PC-3 (cell line): ENCODE data around the gene PRKN. TPM values are rescaled to one million over a fixed set of nuclear protein-coding genes. Genes with fewer than 3 reads are reported as not detected.

Experiments
- ATAC-seq: fragments of 200-7000 bp; cut with Tn5 transposase; 2 replicates; pipeline ENCODE4 v1.9.1; 2020; ENCODE audit warnings: mild to moderate bottlenecking, moderate library complexity
- BruUV-seq: library from RNA; stranded (reverse); fragments of 400-500 nt; replicated peaks from 2 replicates; lab custom pipeline; 2021; lab: Mats Ljungman, UMichigan
- CTCF ChIA-PET: fragments of 300-600 bp; sonication (Branson Sonifier 250); formaldehyde crosslinking; loops from one replicate; lab custom pipeline; 2022; ENCODE audit warnings: antibody characterized with exemption; lab: Charles Lee
- POLR2A ChIA-PET: fragments of 300-600 bp; sonication (Branson Sonifier 250); formaldehyde crosslinking; loops from one replicate; lab custom pipeline; 2022; ENCODE audit warnings: antibody characterized with exemption; ENCODE audit not compliant: unreplicated experiment; lab: Charles Lee
- DNase-seq: peaks from one replicate; pipeline ENCODE4 v3.0.0-alpha.2; 2015
- H2AFZ ChIP-seq: fragments of 300-600 bp; sonication (generic); 2 replicates; pipeline ENCODE4 v1.6.0; 2016; ENCODE audit warnings: antibody characterized with exemption, low read length
- H3F3A ChIP-seq: fragments of 300-600 bp; sonication (generic); one replicate; pipeline ENCODE4 v1.6.0; 2017; ENCODE audit warnings: antibody characterized with exemption, low read length, control low read depth, mild to moderate bottlenecking; ENCODE audit not compliant: unreplicated experiment
- H3K27ac ChIP-seq: fragments of 300-600 bp; sonication (generic); 2 replicates; pipeline ENCODE4 v1.5.1; 2016; ENCODE audit warnings: mild to moderate bottlenecking, low read length
- H3K27me3 ChIP-seq: fragments of 300-600 bp; sonication (generic); 2 replicates; pipeline ENCODE4 v1.6.1; 2016; ENCODE audit warnings: low read length, mixed read lengths
- H3K36me3 ChIP-seq: fragments of 300-600 bp; sonication (generic); 2 replicates; pipeline ENCODE4 v1.6.1; 2016; ENCODE audit warnings: low read depth, mixed run types, low read length, mixed read lengths
- H3K4me1 ChIP-seq: fragments of 300-600 bp; sonication (generic); 2 replicates; pipeline ENCODE4 v1.5.1; 2016; ENCODE audit warnings: low read length; ENCODE audit not compliant: insufficient read depth
- H3K4me2 ChIP-seq: fragments of 300-600 bp; sonication (generic); 2 replicates; pipeline ENCODE4 v1.6.0; 2016; ENCODE audit warnings: low read length
- H3K4me3 ChIP-seq: fragments of 300-600 bp; sonication (generic); 2 replicates; pipeline ENCODE4 v1.5.1; 2016; ENCODE audit warnings: mild to moderate bottlenecking, low read length, mixed read lengths
- H3K79me2 ChIP-seq: fragments of 300-600 bp; sonication (generic); 2 replicates; pipeline ENCODE4 v1.6.1; 2017; ENCODE audit warnings: low read length, mixed read lengths
- H3K9ac ChIP-seq: fragments of 300-600 bp; sonication (generic); 2 replicates; pipeline ENCODE4 v1.6.0; 2016; ENCODE audit warnings: mild to moderate bottlenecking, low read length
- H3K9me2 ChIP-seq: fragments of 300-600 bp; sonication (generic); replicated peaks from 2 replicates; pipeline ENCODE4 v1.6.1; 2016; ENCODE audit warnings: mixed run types, low read length, mixed read lengths
- H3K9me3 ChIP-seq: fragments of 300-600 bp; sonication (generic); 2 replicates; pipeline ENCODE4 v1.6.1; 2016; ENCODE audit warnings: low read length, mixed read lengths
- H4K20me1 ChIP-seq: fragments of 300-600 bp; sonication (generic); 2 replicates; pipeline ENCODE4 v1.6.1; 2016; ENCODE audit warnings: low read length, mixed read lengths
- EZH2 ChIP-seq: fragments of 300-600 bp; sonication (generic); IDR thresholded peaks from one replicate; pipeline ENCODE4 v1.6.1; 2017; ENCODE audit warnings: antibody characterized with exemption, mild to moderate bottlenecking, low read length; ENCODE audit not compliant: unreplicated experiment
- EZH2phosphoT487 ChIP-seq: fragments of 300-600 bp; sonication (generic); IDR thresholded peaks from 2 replicates; pipeline ENCODE4 v1.6.1; 2018; ENCODE audit warnings: mild to moderate bottlenecking, antibody characterized with exemption, low read length, borderline replicate concordance
- intact Hi-C: fragments of 100-400 bp; cut with micrococcal nuclease; formaldehyde crosslinking; loops from 2 replicates; pipeline ENCODE4 v1.9.0; 2023
- total RNA-seq: library from RNA; depleted of rRNA; stranded (reverse); fragments of >200 nt; gene quantifications from 2 replicates; pipeline ENCODE4 v1.2.3, GENCODE V29; 2014
- TF ChIP-seq, protein P1 (sequence below): fragments of 300-600 bp; sonication (generic); conservative IDR thresholded peaks from 2 replicates; pipeline ENCODE4 v1.5.1; 2017; ENCODE audit warnings: antibody characterized with exemption, low read depth, mild to moderate bottlenecking, low read length

Gene PRKN
- total RNA-seq, 1 experiment from 2014 or later, result not detected

GRCh38 chr6:161607696-161608297 is 1119.8 kb downstream of the PRKN start:
- POLR2A ChIA-PET, result no interaction called here

DNA sequence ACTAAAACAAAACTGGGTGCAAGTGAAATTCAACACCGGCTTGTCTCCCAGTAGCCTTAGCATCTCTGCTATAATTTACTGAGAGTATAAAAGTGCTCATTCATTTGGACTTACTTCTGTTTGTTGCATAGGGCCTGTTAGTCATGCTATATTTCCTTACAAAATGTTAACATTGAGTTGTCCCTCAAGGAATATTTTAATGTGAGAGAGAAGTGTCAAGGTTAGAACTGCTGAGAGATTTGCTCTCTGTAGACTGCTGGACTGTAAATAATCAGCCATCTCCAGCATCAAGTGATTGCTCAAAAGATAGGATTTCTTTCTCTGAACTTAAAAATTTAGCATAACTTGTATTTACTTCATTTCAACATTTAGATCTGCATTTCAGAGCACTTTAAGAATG is 1125.2 kb downstream of the PRKN start:
- POLR2A ChIA-PET, result no interaction called here
- no peak for ATAC-seq

More at GRCh38 chr6:161607696-161608297, 1119.8 kb downstream of the PRKN start:
- Histone ChIP-seq H3K27ac (no peak overlapping the region), H3K4me1 (no peaks in the 10 kb centered on the region), H3K36me3 (no peaks in the 10 kb centered on the region), H3K4me3 (no peak overlapping the region), H2AFZ (no peak overlapping the region), H4K20me1 (no peaks in the 10 kb centered on the region), H3F3A (no peaks in the 10 kb centered on the region), H3K4me2 (no peak overlapping the region), H3K27me3 (peaks cover 14% of the 10 kb centered on the region), H3K9me2 (no peaks in the 10 kb centered on the region), H3K9me3 (no peaks in the 10 kb centered on the region), H3K9ac (no peak overlapping the region), H3K79me2 (no peaks in the 10 kb centered on the region)
- BruUV-seq, result no TSS peak
- DNase-seq (no peak), ATAC-seq (no peak)
- CTCF ChIA-PET, result no interaction called here
- intact Hi-C loops, result no loop called here
- TF ChIP-seq, protein P1, sequence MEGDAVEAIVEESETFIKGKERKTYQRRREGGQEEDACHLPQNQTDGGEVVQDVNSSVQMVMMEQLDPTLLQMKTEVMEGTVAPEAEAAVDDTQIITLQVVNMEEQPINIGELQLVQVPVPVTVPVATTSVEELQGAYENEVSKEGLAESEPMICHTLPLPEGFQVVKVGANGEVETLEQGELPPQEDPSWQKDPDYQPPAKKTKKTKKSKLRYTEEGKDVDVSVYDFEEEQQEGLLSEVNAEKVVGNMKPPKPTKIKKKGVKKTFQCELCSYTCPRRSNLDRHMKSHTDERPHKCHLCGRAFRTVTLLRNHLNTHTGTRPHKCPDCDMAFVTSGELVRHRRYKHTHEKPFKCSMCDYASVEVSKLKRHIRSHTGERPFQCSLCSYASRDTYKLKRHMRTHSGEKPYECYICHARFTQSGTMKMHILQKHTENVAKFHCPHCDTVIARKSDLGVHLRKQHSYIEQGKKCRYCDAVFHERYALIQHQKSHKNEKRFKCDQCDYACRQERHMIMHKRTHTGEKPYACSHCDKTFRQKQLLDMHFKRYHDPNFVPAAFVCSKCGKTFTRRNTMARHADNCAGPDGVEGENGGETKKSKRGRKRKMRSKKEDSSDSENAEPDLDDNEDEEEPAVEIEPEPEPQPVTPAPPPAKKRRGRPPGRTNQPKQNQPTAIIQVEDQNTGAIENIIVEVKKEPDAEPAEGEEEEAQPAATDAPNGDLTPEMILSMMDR, result no peak
- TF ChIP-seq EZH2 (no peak), EZH2phosphoT487 (no peak)

DNA sequence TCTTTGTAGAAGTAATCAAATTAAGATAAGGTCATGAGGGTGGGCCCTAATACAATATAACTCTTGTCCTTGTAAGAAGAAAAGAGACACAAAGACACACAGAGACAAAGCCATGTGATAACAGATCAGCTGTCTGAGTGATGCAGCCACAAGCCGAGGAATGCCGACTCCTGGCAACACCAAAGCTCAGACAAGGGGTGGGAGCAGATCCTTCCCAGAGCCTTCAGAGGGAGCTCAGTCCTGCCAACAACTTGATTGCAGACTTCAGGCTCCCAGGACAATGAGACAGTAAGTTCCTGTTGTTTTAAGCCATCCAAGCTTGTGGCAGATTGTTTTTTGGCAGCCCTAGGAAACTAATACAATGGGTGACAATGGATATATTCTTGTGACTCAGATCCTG is 1128.7 kb downstream of the PRKN start:
- no peak overlapping the region for H3K4me3 ChIP-seq
- H3K36me3 ChIP-seq, result no peaks in the 10 kb centered on the region
- ATAC-seq (no peak), DNase-seq (no peak)
- no peak overlapping the region for H3K9ac ChIP-seq
- TF ChIP-seq EZH2, result no peak
- TF ChIP-seq, protein P1, result no peak
- no peak for TF ChIP-seq EZH2phosphoT487
- H3K9me2 ChIP-seq, result no peaks in the 10 kb centered on the region
- H3K9me3 ChIP-seq, result no peaks in the 10 kb centered on the region
- no peaks in the 10 kb centered on the region for H3F3A ChIP-seq
- no peaks in the 10 kb centered on the region for H4K20me1 ChIP-seq
- H3K4me2 ChIP-seq, result no peak overlapping the region
- peaks cover 67% of the 10 kb centered on the region for H3K27me3 ChIP-seq
- intact Hi-C loops, result no loop called here
- ChIA-PET CTCF (no interaction called here), POLR2A (no interaction called here)
- no TSS peak for BruUV-seq
- no peaks in the 10 kb centered on the region for H3K4me1 ChIP-seq
- no peaks in the 10 kb centered on the region for H3K79me2 ChIP-seq
- H3K27ac ChIP-seq, result no peak overlapping the region
- no peak overlapping the region for H2AFZ ChIP-seq

More for the DNA sequence above, 1125.2 kb downstream of the PRKN start:
- no peak overlapping the region for H2AFZ ChIP-seq
- BruUV-seq, result no TSS peak
- no peak overlapping the region for H3K9ac ChIP-seq
- peaks cover 45% of the 10 kb centered on the region for H3K27me3 ChIP-seq
- no peaks in the 10 kb centered on the region for H3K79me2 ChIP-seq
- intact Hi-C loops, result no loop called here
- H3F3A ChIP-seq, result no peaks in the 10 kb centered on the region
- no peak overlapping the region for H3K4me2 ChIP-seq
- DNase-seq, result no peak
- TF ChIP-seq, protein P1, result no peak
- TF ChIP-seq EZH2 (no peak), EZH2phosphoT487 (no peak)
- no peaks in the 10 kb centered on the region for H3K9me2 ChIP-seq
- H3K4me1 ChIP-seq, result no peaks in the 10 kb centered on the region
- no peaks in the 10 kb centered on the region for H3K9me3 ChIP-seq
- no peak overlapping the region for H3K4me3 ChIP-seq
- H3K36me3 ChIP-seq, result no peaks in the 10 kb centered on the region
- CTCF ChIA-PET, result no interaction called here
- H4K20me1 ChIP-seq, result no peaks in the 10 kb centered on the region
- no peak overlapping the region for H3K27ac ChIP-seq
